Activated CD4-positive, alpha-beta T cell treated with anti-CD3 and anti-CD28 coated beads for 4 hours (primary cell): ENCODE results near the gene SERPINC1.
"Not testable (repeated sequence)": the region's sequence is repeated elsewhere in the genome, so short reads cannot be mapped to it uniquely, and the experiment has no call there.

Experiments used
- DNase-seq, 2 donors: peaks; one replicate each; pipeline ENCODE4 v3.0.0-alpha.2; 2020

The SERPINC1 gene

DNA sequence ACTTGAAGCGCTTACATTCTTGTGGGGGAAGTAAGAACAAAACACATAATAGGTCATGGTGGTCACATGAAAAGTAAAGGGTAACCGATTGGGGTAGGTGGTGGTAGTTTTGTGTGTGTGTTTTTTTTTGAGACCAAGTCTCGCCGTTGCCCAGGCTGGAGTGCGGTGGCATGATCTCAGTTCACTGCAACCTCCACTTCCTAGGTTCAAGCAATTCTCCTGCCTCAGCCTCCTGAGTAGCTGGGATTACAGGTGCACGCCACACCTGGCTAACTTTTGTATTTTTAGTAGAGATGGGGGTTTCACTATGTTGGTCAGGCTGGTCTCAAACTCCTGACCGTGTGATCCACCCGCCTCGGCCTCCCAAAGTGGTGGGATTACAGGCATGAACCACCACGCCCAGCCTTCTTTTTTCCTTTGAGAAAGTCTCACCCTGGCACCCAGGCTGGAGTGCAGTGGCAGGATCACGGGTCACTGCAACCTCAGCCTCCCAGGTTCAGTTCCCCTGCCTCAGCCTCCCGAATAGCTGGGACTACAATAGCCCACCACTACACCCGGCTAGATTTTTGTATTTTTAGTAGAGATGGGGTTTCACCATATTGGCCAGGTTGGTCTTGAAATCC, 54.9 kb downstream of the SERPINC1 start:
- DNase-seq, result not testable (repeated sequence)

DNA sequence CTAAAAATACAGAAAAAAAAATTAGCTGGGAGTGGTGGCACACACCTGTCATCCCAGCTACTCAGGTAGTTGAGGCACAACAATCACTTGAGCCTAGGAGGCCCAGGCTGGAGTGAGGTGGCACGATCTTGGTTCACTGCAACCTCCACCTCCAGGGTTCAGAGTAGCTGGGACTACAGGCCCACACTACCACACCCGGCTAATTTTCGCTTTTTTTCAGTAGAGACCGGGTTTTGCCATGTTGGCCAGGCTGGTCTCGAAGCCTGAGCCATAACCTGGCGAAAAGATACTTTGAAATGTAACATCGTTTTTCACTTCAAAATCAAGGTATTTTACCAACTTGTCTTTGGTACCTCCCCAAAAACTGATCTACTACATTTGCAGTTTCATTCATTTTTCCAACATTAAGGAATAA, 55.4 kb downstream of the SERPINC1 start:
- no peak for DNase-seq

DNA sequence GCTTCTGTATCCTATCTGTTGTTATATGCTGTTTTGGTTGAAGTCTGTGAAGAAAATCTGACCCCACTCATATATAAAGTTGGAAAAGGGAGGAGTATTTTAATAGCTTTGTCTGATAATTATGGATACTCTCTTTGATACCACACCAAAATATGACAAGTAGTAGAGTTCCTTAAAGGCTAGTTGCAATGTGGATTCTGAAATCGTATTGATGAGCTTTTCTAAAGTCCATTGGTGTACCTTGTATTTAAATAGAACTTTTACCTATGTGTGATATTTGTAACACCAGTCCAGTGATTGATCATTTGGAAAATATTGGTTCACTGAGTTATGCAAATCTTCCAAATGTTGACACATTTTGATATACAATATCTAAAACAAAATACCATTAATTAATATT, 57.1 kb downstream of the SERPINC1 start:
- DNase-seq, result no peak

DNA sequence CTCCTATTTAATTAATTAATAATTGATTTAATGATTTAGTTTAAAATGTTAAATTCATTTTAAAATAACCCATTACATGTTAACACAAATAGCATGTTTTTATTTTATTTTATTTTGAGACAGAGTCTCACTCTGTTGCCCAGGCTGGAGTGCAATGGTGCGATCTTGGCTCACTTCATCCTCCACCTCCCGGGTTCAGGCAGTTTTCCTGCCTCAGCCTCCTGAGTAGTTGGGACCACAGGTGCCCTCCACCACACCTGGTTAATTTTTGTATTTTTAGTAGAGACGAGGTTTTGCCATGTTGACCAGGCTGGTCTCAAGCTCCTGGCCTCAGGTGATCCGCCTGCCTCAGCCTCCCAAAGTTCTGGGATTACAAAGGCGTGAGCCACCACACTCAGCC, 57.6 kb downstream of the SERPINC1 start:
- not testable (repeated sequence) for DNase-seq

DNA sequence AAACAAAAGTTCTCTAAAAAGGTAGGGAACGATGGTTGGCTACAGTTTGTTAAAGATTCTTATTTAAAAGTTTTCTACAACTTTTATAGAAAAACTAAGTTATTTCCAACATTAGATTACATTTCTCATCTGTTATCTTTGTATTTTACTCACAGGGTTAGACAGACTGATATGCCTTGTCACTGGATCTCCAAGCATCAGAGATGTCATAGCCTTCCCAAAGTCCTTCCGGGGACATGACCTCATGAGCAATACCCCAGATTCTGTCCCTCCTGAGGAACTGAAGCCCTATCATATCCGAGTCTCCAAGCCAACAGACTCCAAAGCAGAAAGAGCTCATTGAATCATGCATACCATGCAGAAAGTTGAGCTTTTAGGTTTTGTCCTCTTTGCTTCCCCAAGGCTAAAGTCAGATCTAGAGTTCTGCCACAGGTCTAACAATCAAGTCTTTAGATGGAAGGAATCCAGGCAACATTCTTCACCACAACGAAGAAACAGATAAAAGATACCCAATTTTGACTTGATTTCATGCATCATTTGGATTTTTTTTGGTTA, 59.7 kb downstream of the SERPINC1 start:
- DNase-seq, result no peak

DNA sequence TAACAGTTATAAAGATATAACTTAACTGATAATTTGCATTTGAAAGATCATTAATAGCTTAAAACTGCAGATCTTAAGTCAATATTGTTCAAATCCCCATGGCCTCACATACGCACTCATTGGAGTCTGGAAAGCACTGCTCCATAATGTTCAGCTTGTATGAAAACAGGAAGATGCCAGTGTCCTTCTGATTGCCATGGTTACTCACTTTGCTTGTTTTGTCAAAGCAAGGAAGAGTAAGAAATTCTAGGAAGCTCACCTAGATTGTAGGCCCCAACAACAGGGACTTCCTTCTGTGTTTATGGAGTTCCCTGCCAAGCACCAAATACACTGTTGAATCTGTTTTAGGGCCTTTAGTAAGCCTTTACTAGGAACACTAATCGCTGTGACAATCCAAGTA, 60.2 kb downstream of the SERPINC1 start:
- DNase-seq, result no peak

DNA sequence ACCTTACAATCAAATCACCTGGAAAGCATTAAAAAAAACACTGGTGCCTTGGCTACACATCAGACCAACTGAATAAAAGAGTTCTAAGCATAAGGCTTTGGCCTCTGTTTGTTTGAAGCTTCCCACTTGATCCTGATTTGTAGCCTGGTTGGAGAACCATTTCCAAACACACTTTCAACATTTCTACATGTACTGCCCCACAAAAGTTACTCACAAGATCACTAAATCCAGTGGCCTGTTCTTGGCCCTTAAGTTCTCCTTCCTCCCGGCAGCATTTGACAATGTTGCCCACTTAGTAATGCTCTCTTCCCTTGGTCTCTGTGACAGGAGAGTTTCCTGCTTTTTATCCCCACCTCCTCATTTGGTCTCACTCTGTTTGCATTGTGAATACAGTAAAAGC, 61.1 kb downstream of the SERPINC1 start:
- no peak for DNase-seq
